ENCODE measurements around the gene SMIM28.

SMIM28 gene

GRCh38 chr6:138387577-138388368, 10.1 kb downstream of the SMIM28 start:
- Histone ChIP-seq H3K27ac (ENCODE audit: low read depth, low read length) (no peak overlapping the region), H3K9ac (ENCODE audit: low read length) (no peak overlapping the region), H3F3A (ENCODE audit: insufficient read depth) (no peaks in the 10 kb centered on the region), H3K9me2 (replicated peaks; ENCODE audit: insufficient read depth, low read length) (no peaks in the 10 kb centered on the region), H3K27me3 (ENCODE audit: low read length) (no peaks in the 10 kb centered on the region), H3K9me3 (ENCODE audit: insufficient read depth, low read length) (no peaks in the 10 kb centered on the region), H4K20me1 (ENCODE audit: low read depth, low read length) (no peaks in the 10 kb centered on the region), H3K36me3 (ENCODE audit: low read length) (no peaks in the 10 kb centered on the region), H3K79me2 (ENCODE audit: insufficient read depth, low read length) (no peaks in the 10 kb centered on the region), H3K4me2 (ENCODE audit: low read depth, low read length, poor library complexity, severe bottlenecking) (no peak overlapping the region), H3K4me3 (ENCODE audit: insufficient read depth, low read length, poor library complexity, severe bottlenecking) (no peak overlapping the region), H2AFZ (ENCODE audit: low read depth, low read length, severe bottlenecking) (no peak overlapping the region)
- TF ChIP-seq CTCF (IDR thresholded peaks at IDR 0.05; ENCODE audit: insufficient read depth, low read length, poor library complexity, severe bottlenecking) (no peak), EZH2phosphoT487 (conservative IDR thresholded peaks at IDR 0.05; ENCODE audit: low read length) (no peak)

GRCh38 chr6:138389551-138389950, 11.8 kb downstream of the SMIM28 start:
- H3K9ac ChIP-seq (ENCODE audit: low read length): no peak overlapping the region
- H3K27me3 ChIP-seq (ENCODE audit: low read length): no peaks in the 10 kb centered on the region
- no peaks in the 10 kb centered on the region for H3K9me3 ChIP-seq (ENCODE audit: insufficient read depth, low read length)
- H3K4me3 ChIP-seq (ENCODE audit: insufficient read depth, low read length, poor library complexity, severe bottlenecking): no peak overlapping the region
- H3F3A ChIP-seq (ENCODE audit: insufficient read depth): no peaks in the 10 kb centered on the region
- H3K4me2 ChIP-seq (ENCODE audit: low read depth, low read length, poor library complexity, severe bottlenecking): no peak overlapping the region
- no peaks in the 10 kb centered on the region for H3K79me2 ChIP-seq (ENCODE audit: insufficient read depth, low read length)
- H3K36me3 ChIP-seq (ENCODE audit: low read length): no peaks in the 10 kb centered on the region
- H2AFZ ChIP-seq (ENCODE audit: low read depth, low read length, severe bottlenecking): no peak overlapping the region
- no peak for TF ChIP-seq CTCF (IDR thresholded peaks at IDR 0.05; ENCODE audit: insufficient read depth, low read length, poor library complexity, severe bottlenecking)
- TF ChIP-seq EZH2phosphoT487 (conservative IDR thresholded peaks at IDR 0.05; ENCODE audit: low read length): no peak
- H4K20me1 ChIP-seq (ENCODE audit: low read depth, low read length): no peaks in the 10 kb centered on the region
- no peak overlapping the region for H3K27ac ChIP-seq (ENCODE audit: low read depth, low read length)
- H3K9me2 ChIP-seq (replicated peaks; ENCODE audit: insufficient read depth, low read length): no peaks in the 10 kb centered on the region

- no peaks in the 10 kb centered on the region for H3K79me2 ChIP-seq (ENCODE audit: insufficient read depth, low read length)
- no peaks in the 10 kb centered on the region for H3K9me2 ChIP-seq (replicated peaks; ENCODE audit: insufficient read depth, low read length)
- no peak overlapping the region for H3K4me2 ChIP-seq (ENCODE audit: low read depth, low read length, poor library complexity, severe bottlenecking)
- no peak overlapping the region for H3K9ac ChIP-seq (ENCODE audit: low read length)
- H4K20me1 ChIP-seq (ENCODE audit: low read depth, low read length): no peaks in the 10 kb centered on the region
- no peaks in the 10 kb centered on the region for H3F3A ChIP-seq (ENCODE audit: insufficient read depth)
- H3K36me3 ChIP-seq (ENCODE audit: low read length): no peaks in the 10 kb centered on the region
- H3K27ac ChIP-seq (ENCODE audit: low read depth, low read length): no peak overlapping the region
- H2AFZ ChIP-seq (ENCODE audit: low read depth, low read length, severe bottlenecking): no peak overlapping the region
- H3K4me3 ChIP-seq (ENCODE audit: insufficient read depth, low read length, poor library complexity, severe bottlenecking): no peak overlapping the region
- H3K27me3 ChIP-seq (ENCODE audit: low read length): no peaks in the 10 kb centered on the region
- TF ChIP-seq CTCF (IDR thresholded peaks at IDR 0.05; ENCODE audit: insufficient read depth, low read length, poor library complexity, severe bottlenecking): no peak
- TF ChIP-seq EZH2phosphoT487 (conservative IDR thresholded peaks at IDR 0.05; ENCODE audit: low read length): no peak
- no peaks in the 10 kb centered on the region for H3K9me3 ChIP-seq (ENCODE audit: insufficient read depth, low read length)
Observed at GRCh38 chr6:138393871-138394783, 16.4 kb downstream of the SMIM28 start.

Data from SU-DHL-6 (cell line).